Thoracic aorta (tissue), 2 donors: ENCODE results near the gene PRSS3. TPM values are rescaled to one million over a fixed set of nuclear protein-coding genes. Genes with fewer than 3 reads are reported as not detected.
A peak's percentile ranks its signal among the peaks of the same experiment; 100 is the strongest.
"Not testable (repeated sequence)": the region's sequence is repeated elsewhere in the genome, so short reads cannot be mapped to it uniquely, and the experiment has no call there.

Experiments
- ATAC-seq: fragments of 150-250 bp; one replicate; pipeline ENCODE4 v1.8.0; 2017; ENCODE audit warnings: low read depth; ENCODE audit not compliant: insufficient number of reproducible peaks, low FRiP score
- DNase-seq: peaks from one replicate; pipeline ENCODE4 v3.0.0-alpha.2; 2020; ENCODE audit warnings: low spot score
- H3K27ac ChIP-seq, 2 donors: fragments of 200-600 bp; sonication (generic); 1 replicate in 1 of 2; 2 replicates in 1 of 2; pipeline ENCODE4 v1.5.1; 2016; ENCODE audit warnings: mild to moderate bottlenecking in 2 of 2, moderate library complexity in 2 of 2
- H3K27me3 ChIP-seq: fragments of 200-600 bp; sonication (generic); replicated peaks from 2 replicates; pipeline ENCODE4 v1.6.0; 2016; ENCODE audit warnings: mild to moderate bottlenecking; ENCODE audit not compliant: insufficient read depth
- H3K36me3 ChIP-seq: fragments of 200-600 bp; sonication (generic); one replicate; pipeline ENCODE4 v1.5.1; 2016
- H3K4me1 ChIP-seq, 2 donors: fragments of 200-600 bp; sonication (generic); 1 replicate in 1 of 2; 2 replicates in 1 of 2; pipeline versions ENCODE4 v1.5.1 to v1.6.0; 2016; ENCODE audit warnings: low read depth in 2 of 2, mild to moderate bottlenecking in 1 of 2; ENCODE audit not compliant: control insufficient read depth in 1 of 2
- H3K4me3 ChIP-seq: fragments of 200-600 bp; sonication (generic); 2 replicates; pipeline ENCODE4 v1.5.1; 2016; ENCODE audit warnings: mild to moderate bottlenecking
- H3K9me3 ChIP-seq: fragments of 200-600 bp; sonication (generic); 2 replicates; pipeline ENCODE4 v1.5.1; 2016
- total RNA-seq, 2 donors: library from RNA; depleted of rRNA; stranded (reverse); fragments of >200 nt; gene quantifications; one replicate each; pipeline versions ENCODE4 v1.1.0 to v1.2.3, GENCODE V29; 2016
- TF ChIP-seq, protein P1 (sequence below): fragments of 200-600 bp; sonication (generic); IDR thresholded peaks from one replicate; pipeline ENCODE4 v1.5.1; 2019; ENCODE audit warnings: antibody characterized with exemption

The PRSS3 gene
- 1 to 10 TPM in 1 of 2 donors, not detected in 1; 1.1 TPM for total RNA-seq

DNA sequence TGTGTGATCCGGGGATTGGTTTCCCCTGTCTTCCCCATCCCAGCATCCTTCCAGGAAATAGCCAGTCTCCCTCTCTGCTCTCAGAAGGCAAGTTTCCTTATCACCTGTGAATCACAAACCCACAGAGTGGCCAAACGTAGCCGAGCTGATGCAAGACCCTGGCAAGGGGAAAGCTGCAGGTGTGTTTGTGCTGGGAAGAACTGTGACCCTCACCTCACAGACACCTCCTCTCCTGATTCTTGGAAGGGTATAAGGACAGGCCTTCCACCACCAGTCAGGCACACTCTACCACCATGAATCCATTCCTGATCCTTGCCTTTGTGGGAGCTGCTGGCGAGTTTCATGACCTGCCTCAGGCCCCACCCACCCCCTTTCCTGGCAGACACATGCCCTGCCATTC is at the start of gene PRSS3:
Gene PRSS3 (plus strand): TSS at position 281 of the 400 bp plus-strand sequence. CDS start 13 bp downstream, at position 294.
- no peaks in the 10 kb centered on the region for H3K9me3 ChIP-seq
- H3K4me1 ChIP-seq, result no peaks in the 10 kb centered on the region
- ATAC-seq (no peak), DNase-seq (no peak)
- H3K36me3 ChIP-seq, result no peaks in the 10 kb centered on the region
- TF ChIP-seq, protein P1, sequence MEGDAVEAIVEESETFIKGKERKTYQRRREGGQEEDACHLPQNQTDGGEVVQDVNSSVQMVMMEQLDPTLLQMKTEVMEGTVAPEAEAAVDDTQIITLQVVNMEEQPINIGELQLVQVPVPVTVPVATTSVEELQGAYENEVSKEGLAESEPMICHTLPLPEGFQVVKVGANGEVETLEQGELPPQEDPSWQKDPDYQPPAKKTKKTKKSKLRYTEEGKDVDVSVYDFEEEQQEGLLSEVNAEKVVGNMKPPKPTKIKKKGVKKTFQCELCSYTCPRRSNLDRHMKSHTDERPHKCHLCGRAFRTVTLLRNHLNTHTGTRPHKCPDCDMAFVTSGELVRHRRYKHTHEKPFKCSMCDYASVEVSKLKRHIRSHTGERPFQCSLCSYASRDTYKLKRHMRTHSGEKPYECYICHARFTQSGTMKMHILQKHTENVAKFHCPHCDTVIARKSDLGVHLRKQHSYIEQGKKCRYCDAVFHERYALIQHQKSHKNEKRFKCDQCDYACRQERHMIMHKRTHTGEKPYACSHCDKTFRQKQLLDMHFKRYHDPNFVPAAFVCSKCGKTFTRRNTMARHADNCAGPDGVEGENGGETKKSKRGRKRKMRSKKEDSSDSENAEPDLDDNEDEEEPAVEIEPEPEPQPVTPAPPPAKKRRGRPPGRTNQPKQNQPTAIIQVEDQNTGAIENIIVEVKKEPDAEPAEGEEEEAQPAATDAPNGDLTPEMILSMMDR, result no peak
- no peaks in the 10 kb centered on the region for H3K27me3 ChIP-seq
- H3K4me3 ChIP-seq, result no peak within 1 kb of the TSS
- H3K27ac ChIP-seq, result no peak within 1 kb of the TSS

DNA sequence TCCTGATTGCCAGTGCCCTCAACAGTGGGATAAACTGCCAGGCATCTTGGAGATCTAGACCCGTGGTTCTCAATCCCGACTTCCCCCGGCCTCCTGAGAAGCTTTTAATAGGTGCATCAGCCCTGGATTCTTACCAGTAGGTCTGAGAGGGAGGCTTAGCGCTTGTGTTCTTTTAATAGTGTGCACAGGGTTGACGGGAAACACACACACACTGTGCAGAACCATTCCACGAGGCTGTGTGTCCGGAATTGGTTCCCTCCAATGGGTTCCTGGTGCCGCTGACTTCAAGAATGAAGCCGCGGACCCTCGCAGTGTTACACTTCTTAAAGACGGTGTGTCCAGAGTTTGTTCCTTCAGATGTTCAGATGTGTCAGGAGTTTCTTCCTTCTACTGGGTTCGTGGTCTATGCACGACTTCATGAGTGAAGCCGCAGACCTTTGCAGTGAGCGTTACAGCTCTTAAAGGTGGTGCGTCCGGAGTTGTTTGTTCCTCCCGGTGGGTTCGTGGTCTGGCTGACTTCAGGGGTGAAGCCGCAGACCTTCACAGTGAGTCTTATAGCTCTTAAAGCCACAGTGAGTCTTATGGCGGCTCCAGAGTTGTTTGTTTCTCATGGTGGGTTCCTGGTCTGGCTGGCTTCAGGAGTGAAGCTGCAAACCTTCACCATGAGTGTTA is 46.6 kb upstream of the PRSS3 start:
- Histone ChIP-seq H3K4me1 (peaks cover 0 to 10% of the 10 kb centered on the region in 2 donors), H3K4me3 (no peak overlapping the region), H3K36me3 (no peaks in the 10 kb centered on the region), H3K9me3 (no peaks in the 10 kb centered on the region), H3K27ac (no peak overlapping the region), H3K27me3 (no peaks in the 10 kb centered on the region)
- TF ChIP-seq, protein P1, result no peak
- DNase-seq, result no peak
- ATAC-seq, result no peak

DNA sequence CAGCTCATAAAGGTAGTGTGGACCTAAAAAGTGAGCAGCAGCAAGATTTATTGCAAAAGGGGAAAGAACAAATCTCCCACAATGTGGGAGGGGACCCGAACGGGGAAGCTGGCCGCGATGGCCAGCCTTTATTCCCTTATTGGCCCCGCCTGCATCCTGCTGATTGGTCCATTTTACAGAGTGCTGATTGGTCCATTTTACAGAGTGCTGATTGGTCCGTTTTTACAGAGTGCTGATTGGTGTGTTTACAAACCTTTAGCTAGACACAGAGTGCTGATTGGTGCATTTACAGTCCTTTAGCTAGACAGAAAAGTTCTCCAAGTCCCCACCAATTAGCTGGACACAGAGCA is 46.1 kb upstream of the PRSS3 start:
- not testable (repeated sequence) for H3K27ac ChIP-seq, H3K9me3 ChIP-seq, H3K36me3 ChIP-seq, H3K27me3 ChIP-seq, H3K4me3 ChIP-seq, ATAC-seq, DNase-seq, H3K4me1 ChIP-seq

DNA sequence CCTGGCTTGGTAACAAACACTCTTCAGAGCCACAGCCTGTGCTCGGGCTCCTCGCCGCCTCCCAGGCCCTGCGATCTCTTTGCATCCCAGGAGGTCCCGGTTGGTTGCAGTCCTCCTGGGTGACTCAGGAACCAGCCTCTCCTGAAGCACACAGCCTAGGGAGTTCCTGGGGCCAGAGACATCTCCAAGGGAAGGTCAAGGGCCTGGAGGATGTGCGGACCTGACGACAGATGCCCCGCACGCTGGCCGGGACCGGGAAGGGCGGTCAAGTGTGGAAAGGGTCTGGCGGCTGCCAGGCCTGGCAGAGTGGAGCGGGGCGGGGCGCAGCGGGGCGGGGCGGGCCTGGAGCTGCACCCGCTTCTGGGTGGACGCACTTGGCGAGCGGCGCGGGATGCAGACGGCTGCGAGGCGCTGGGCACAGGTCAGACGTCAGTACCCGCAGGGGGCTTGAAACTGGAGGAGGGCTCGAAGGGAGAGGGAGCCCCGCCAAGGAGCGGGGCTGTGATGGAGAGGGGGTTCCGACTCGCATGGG is 45.0 kb upstream of the PRSS3 start:
- DNase-seq (no peak), ATAC-seq (no peak)
- TF ChIP-seq, protein P1, result no peak
- Histone ChIP-seq H3K27me3 (no peaks in the 10 kb centered on the region), H3K9me3 (no peaks in the 10 kb centered on the region), H3K36me3 (no peaks in the 10 kb centered on the region), H3K4me3 (peak overlapping the region; percentile 27), H3K4me1 (peaks cover 0 to 10% of the 10 kb centered on the region in 2 donors), H3K27ac (no peak overlapping the region)

DNA sequence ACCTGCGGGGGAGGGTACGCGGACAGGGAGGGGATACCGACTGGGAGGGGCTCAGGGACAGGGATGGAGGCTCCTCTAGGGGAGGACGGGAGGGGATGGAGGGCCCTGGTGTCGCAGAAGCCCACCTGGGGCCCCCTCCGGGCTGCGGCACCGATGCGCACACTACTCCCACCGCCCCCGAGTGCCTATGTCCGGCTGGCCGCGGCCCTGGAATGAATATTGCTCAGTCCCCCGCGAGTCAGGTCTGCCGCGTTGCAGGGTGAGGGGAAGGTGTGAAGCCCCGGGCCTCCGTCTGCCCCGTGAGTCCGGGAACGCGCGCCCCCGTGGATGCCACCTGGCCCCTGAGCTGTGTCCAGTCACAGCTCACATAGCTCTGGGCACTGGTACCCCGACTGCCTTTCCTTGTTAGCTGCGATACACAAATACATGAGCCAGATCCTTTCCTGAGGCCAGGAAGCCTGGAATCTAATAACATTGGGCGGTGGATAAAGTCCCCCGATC is 44.5 kb upstream of the PRSS3 start:
- Histone ChIP-seq H3K36me3 (no peaks in the 10 kb centered on the region), H3K27ac (no peak overlapping the region), H3K4me1 (peaks cover 0 to 10% of the 10 kb centered on the region in 2 donors), H3K27me3 (no peaks in the 10 kb centered on the region), H3K9me3 (no peaks in the 10 kb centered on the region), H3K4me3 (peak overlapping the region; percentile 27)
- TF ChIP-seq, protein P1, result no peak
- DNase-seq (no peak), ATAC-seq (no peak)
